GM10248 (cell line): ENCODE data around the gene CD163.
"Not testable (repeated sequence)": the region's sequence is repeated elsewhere in the genome, so short reads cannot be mapped to it uniquely, and the experiment has no call there.

Experiments
- CTCF ChIA-PET: fragments of 300-600 bp; sonication (Branson Sonifier 250); formaldehyde crosslinking; extraction: SDS; loops from one replicate; lab custom pipeline; 2021; ENCODE audit warnings: antibody characterized with exemption; lab: Yijun Ruan, JAX
- POLR2A ChIA-PET: fragments of 350-650 bp; sonication (Branson Sonifier 250); formaldehyde crosslinking; extraction: SDS; loops from one replicate; lab custom pipeline; 2020; ENCODE audit warnings: antibody characterized with exemption; lab: Yijun Ruan, JAX
- DNase-seq: peaks from one replicate; pipeline ENCODE4 v3.0.0; 2012; ENCODE audit errors: extremely low spot score
- CTCF ChIP-seq: IDR thresholded peaks from 2 replicates; pipeline ENCODE4 v1.5.1; 2012; ENCODE audit warnings: mild to moderate bottlenecking, low read depth; ENCODE audit errors: extremely low read depth, missing control alignments, control extremely low read depth

Gene CD163

GRCh38 chr12:7444076-7444475 is 59.5 kb downstream of the CD163 start, which contains the start of gene CD163L1:
CD163L1 (minus strand) TSS chr12:7444153; CDS start chr12:7444127, 26 bp downstream.
- ChIA-PET CTCF (interaction anchor here (1.9 kb wide), 1 partner anchor 16 kb away, joined by 4 read pairs; no protein-coding TSS in a partner anchor), POLR2A (no interaction called here)
- DNase-seq: no peak
- TF ChIP-seq CTCF: no peak

GRCh38 chr12:7441216-7441615 is 62.4 kb downstream of the CD163 start:
- POLR2A ChIA-PET: no interaction called here
- CTCF ChIA-PET: interaction anchor here (0.9 kb wide), 1 partner anchor 14 kb away, joined by 3 read pairs; no protein-coding TSS in a partner anchor
- no peak for TF ChIP-seq CTCF
- DNase-seq: no peak

GRCh38 chr12:7439579-7440505 is 63.7 kb downstream of the CD163 start:
- ChIA-PET POLR2A (no interaction called here), CTCF (no interaction called here)

GRCh38 chr12:7438291-7438995 is 65.1 kb downstream of the CD163 start:
- DNase-seq, CTCF ChIA-PET, POLR2A ChIA-PET: not testable (repeated sequence)

More at GRCh38 chr12:7439579-7440505, 63.7 kb downstream of the CD163 start:
- no peak for TF ChIP-seq CTCF
- DNase-seq: no peak

- DNase-seq, CTCF ChIA-PET, POLR2A ChIA-PET: not testable (repeated sequence)
Observed at GRCh38 chr12:7437494-7437893, 66.1 kb downstream of the CD163 start.

GRCh38 chr12:7434670-7435069 is 68.9 kb downstream of the CD163 start:
- POLR2A ChIA-PET: no interaction called here
- no peak for TF ChIP-seq CTCF
- CTCF ChIA-PET: no interaction called here
- no peak for DNase-seq

GRCh38 chr12:7433276-7433822 is 70.2 kb downstream of the CD163 start:
- ChIA-PET CTCF (no interaction called here), POLR2A (no interaction called here)
- no peak for DNase-seq
- no peak for TF ChIP-seq CTCF
